HG02852 (cell line): ENCODE data around the gene SEPTIN8.
"Not testable (repeated sequence)": the region's sequence is repeated elsewhere in the genome, so short reads cannot be mapped to it uniquely, and the experiment has no call there.

Source experiments
- ATAC-seq: cut with Tn5 transposase; IDR thresholded peaks from one replicate; pipeline ENCODE4 v1.9.1; 2021; ENCODE audit warnings: mild to moderate bottlenecking, moderate library complexity; ENCODE audit not compliant: unreplicated experiment

Gene SEPTIN8

DNA sequence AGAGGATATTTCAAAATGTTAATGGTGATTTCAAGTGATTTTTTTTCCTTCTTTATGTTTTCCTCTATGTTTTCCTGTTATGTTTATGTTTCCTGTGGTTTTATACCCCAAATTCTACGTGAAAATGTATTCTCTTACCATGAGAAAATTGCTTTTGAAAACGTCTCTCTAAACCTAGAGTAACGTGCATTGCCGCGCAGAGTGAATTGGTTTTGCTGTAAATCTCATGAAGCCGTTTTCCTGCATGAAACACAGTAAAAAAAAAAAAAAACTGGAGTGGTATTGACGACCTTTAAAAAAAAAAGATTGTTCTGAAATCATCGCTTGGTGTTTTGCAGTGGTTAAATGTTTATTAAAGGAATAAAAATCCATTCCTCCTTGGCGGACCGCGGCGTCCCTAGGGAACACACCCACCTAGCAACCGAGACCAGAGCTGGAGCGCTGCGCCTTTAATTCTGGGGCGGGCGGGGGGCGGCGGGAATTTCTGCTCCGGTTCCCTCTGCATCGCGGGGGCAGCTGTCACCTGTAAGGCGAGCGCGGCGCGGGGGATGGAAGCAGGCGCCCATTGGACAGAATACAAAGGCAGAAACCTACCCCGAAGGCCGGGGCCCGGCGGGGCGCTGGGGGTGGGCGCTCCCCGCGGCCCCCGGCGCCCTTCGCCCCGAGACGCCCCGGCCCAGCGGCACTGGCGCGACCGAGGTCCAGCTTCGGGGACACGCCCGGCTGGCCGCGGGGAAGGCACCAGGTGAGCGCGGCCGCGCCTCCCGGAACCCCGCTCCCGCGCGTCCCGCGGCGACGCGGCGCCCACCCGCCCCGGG lies 36.0 kb upstream of the SEPTIN8 start, which contains the start of gene SOWAHA:
SOWAHA (plus strand) TSS at position 522 of the 818 bp plus-strand sequence. CDS start 320 bp downstream, outside the sequence.
- no peak for ATAC-seq

DNA sequence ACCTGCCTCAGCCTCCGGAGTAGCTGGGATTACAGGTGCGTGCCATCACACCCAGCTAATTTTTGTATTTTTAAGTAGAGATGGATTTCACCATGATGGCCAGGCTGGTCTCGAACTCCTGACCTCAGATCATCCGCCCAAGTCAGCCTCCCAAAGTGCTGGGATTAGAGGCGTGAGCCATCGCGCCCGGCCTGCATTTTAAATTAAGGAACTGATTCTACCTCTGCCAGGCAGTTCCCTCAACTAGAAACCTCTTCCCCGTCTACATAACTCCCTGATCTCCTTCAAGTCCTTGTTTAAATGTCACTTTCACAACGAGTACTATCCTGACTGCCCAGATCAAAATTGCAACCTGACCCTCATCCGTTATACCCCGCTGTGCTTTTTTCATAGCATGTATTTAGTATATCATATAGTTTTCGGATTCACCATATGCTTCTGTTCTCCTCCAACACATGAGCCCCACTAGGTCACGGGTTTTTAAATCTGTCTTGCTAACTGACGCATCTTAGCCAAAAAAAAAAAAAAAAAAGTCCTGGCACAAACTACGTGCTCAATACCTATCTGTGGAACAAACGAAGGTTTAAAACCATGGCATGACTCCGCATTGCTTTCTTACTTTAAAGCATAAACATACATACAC lies 35.2 kb upstream of the SEPTIN8 start:
- ATAC-seq = no peak

DNA sequence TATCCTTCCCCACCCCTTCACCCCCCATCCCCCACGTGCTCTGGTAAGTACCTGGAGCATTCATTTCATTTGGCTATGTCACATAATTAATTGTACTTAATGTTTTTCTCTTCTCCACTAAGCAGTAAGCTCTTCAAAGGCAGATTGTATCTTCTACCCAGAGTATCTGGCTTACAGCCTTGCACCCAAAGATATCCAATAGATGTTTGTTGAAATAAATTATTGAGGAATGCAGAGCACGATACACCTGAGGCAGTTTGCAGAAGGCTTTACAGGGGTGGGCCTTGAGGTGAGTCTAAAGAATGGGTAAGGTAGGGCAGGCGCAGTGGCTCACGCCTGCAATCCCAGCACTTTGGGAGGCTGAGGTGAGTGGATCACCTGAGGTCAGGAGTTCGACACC lies 33.6 kb upstream of the SEPTIN8 start:
- ATAC-seq = no peak

- ATAC-seq = no peak
Measured at GRCh38 chr5:132808866-132809265, 31.8 kb upstream of the SEPTIN8 start.

- no peak for ATAC-seq
Measured at GRCh38 chr5:132808448-132808847, 31.4 kb upstream of the SEPTIN8 start.

GRCh38 chr5:132807163-132807838 lies 30.3 kb upstream of the SEPTIN8 start:
- ATAC-seq = no peak

GRCh38 chr5:132806804-132807162 lies 29.7 kb upstream of the SEPTIN8 start:
- not testable (repeated sequence) for ATAC-seq

GRCh38 chr5:132805872-132806271 lies 28.8 kb upstream of the SEPTIN8 start:
- not testable (repeated sequence) for ATAC-seq

GRCh38 chr5:132804219-132804618 lies 27.2 kb upstream of the SEPTIN8 start:
- not testable (repeated sequence) for ATAC-seq

GRCh38 chr5:132802685-132803066 lies 25.6 kb upstream of the SEPTIN8 start:
- ATAC-seq = not testable (repeated sequence)

DNA sequence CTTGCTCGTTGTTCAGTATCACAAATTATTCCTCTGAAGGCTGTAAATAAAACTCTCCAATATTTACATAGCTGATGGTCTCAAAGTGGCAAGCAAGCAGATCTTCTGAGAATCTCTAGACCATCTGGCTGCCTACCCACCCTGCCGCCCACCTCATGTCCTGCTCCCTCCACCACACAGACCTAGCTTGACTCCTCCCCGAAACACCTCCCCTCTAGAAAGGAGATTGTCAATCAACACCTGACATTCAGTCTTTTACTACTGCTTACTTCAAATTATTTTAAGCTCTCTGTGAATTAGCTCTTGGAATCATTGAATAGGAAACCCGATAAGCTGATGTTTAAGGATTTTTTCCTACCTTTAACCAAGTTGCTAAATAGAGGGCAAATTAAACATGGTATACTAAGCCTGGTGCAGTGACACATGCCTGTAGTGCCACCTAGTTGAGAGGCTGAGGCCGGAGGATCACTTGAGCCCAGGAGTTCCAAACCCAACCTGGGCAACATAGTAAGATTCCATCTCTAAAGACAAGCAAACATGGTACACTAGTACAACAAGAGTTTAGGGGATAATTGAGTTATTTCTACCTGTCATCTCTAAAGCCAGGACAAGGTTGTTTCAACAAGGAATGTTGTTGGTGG lies 25.1 kb upstream of the SEPTIN8 start:
- ATAC-seq = no peak

DNA sequence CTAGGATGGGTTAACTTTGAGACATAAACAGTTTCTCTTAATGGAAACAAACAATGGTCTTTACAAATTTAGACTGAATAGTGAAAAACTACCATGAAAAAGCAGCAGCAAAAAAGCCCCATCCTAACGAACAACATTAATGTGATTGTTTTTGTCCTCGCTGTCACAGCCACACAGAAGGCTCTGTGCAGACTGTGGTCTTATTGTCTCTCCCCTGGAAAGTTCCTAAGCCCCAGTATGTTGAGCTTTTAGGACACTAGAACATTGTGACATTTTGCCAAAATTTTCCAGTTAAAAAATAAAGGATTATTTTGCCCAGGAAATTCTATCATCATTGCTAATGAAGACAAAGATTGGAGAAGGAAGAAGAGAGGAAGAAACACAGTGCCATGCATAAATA lies 23.5 kb upstream of the SEPTIN8 start:
- no peak for ATAC-seq

DNA sequence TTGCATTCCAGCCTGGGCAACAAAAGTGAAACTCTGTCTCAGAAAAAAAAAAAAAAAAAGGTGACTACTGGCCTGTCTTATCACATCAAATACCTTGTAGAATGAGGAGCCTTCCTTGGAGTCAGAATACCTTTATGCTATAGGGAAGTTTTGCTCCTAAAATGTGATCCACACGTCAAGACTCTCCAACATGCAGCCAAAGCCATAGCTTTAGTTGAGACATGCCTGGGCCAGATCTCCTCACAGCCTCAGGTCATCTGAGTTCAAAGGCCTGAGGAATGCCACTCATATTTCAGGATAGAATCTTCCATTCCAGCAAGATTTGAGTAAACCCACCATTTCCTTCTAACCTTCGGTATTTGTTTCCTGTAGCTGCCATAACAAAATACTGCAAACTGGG lies 22.4 kb upstream of the SEPTIN8 start:
- ATAC-seq = no peak

DNA sequence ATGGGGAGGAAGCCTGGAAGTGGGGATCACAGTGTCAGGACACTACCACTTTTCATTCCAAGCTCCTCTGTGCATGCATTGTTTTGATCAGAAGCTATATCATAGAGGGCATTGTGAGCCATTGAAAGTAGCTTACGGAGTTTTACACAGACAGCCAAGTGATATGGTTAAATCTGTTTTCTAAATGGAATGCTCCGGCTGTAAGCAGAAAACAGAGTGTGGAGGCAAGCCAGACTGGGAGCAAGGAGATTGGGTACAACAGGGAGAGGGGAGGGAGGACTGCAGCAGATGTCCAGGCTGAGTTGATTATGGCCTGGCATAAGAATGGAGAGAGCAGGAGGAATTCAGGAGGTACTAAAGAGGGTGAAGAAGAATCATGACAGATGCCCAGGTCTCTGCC lies 20.6 kb upstream of the SEPTIN8 start:
- no peak for ATAC-seq

GRCh38 chr5:132791026-132791425 lies 14.0 kb upstream of the SEPTIN8 start:
- no peak for ATAC-seq

DNA sequence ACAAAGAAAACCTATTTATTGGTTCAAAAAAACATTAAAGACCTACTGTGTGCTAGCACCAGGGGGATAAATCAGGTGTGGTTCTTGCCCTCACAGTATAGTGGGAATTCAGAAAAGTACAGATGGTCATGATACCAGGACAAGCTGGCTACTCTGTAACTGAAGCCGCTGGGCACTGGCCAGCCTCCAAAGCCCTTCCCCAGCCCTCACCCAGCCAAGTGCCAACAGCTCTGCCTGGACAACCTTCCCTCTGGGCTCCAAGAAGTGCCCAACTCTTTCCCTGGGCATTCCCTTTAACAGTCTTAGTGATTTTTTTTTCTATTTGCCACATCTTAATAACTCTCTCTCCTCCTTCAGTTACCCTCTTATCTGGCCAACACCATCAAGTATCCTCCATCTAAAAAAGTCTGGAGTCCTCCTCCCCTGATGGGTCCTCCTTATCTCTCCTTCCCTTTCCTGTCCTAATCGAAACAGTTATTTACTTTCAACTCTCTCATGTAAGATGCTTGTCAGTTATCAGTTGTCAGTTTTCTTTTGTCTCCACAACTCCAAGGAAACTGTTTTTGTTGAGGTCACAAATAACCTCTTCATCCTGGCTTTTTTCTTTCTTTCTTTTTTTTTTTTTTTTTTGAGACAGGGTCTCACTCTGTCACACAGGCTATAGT lies 13.3 kb upstream of the SEPTIN8 start:
- no peak for ATAC-seq

- no peak for ATAC-seq
Measured at GRCh38 chr5:132788990-132789886, 12.2 kb upstream of the SEPTIN8 start.

DNA sequence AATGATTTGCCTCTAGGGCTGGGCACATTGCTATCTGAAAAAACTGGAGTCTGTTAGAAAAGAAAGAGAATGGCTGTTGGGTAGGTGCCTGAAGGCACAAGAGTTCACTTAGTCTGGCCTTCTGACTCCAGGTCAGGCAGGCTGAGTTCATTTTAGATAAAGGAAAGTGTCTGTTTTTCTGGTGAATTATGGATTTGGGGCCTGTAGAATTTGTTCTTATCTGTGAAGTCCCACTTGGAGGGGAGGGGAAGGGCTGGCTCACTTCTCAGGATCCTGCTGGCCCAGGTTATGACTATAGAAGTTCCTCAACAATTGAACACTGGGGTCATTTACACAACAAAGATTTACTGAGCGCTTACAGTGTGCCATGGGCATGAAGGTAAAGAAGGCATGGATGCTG lies 11.5 kb upstream of the SEPTIN8 start:
- ATAC-seq = no peak

GRCh38 chr5:132787076-132787475 lies 10.0 kb upstream of the SEPTIN8 start:
- no peak for ATAC-seq

- ATAC-seq = no peak
Measured at GRCh38 chr5:132785864-132786263, 8.8 kb upstream of the SEPTIN8 start.
